Neuronal stem cell (in vitro differentiated cells): ENCODE data around the gene SRRT.
"Not testable (repeated sequence)": the region's sequence is repeated elsewhere in the genome, so short reads cannot be mapped to it uniquely, and the experiment has no call there.

Experiments
- DNase-seq: peaks from one replicate; pipeline ENCODE4 v3.0.0-alpha.2; 2013; ENCODE audit warnings: low spot score
- H2AFZ ChIP-seq: one replicate; pipeline ENCODE4 v1.6.1; 2013; ENCODE audit warnings: mild to moderate bottlenecking, low read length, inconsistent platforms
- H2AK5ac ChIP-seq: 2 replicates; pipeline ENCODE4 v1.6.1; 2013; ENCODE audit warnings: low read depth, mild to moderate bottlenecking, inconsistent platforms, low read length, moderate library complexity, mixed read lengths
- H2BK120ac ChIP-seq: 2 replicates; pipeline ENCODE4 v1.6.1; 2013; ENCODE audit warnings: low read depth, mild to moderate bottlenecking, inconsistent platforms, low read length, moderate library complexity, mixed read lengths
- H2BK12ac ChIP-seq: one replicate; pipeline ENCODE4 v1.6.1; 2013; ENCODE audit warnings: low read length, inconsistent platforms
- H2BK15ac ChIP-seq: 2 replicates; pipeline ENCODE4 v1.6.1; 2013; ENCODE audit warnings: mild to moderate bottlenecking, low read length, inconsistent platforms, mixed read lengths
- H2BK5ac ChIP-seq: one replicate; pipeline ENCODE4 v1.6.1; 2013; ENCODE audit warnings: inconsistent platforms, mild to moderate bottlenecking, low read length, moderate library complexity
- H3K14ac ChIP-seq: one replicate; pipeline ENCODE4 v1.6.1; 2013; ENCODE audit warnings: low read length, inconsistent platforms
- H3K18ac ChIP-seq: 2 replicates; pipeline ENCODE4 v1.6.1; 2013; ENCODE audit warnings: low read length, inconsistent platforms
- H3K23ac ChIP-seq: 2 replicates; pipeline ENCODE4 v1.6.1; 2013; ENCODE audit warnings: low read depth, mild to moderate bottlenecking, mixed read lengths, low read length, inconsistent platforms; ENCODE audit not compliant: poor library complexity
- H3K27ac ChIP-seq: replicated peaks from 3 replicates; pipeline ENCODE4 v1.5.1; 2013; ENCODE audit warnings: low read length, inconsistent platforms
- H3K27me3 ChIP-seq, 3 experiments: 2 replicates each; pipeline ENCODE4 v1.6.1; 2013; ENCODE audit warnings: low read length in 3 of 3, mild to moderate bottlenecking in 2 of 3, inconsistent platforms in 1 of 3, low read depth in 1 of 3, mixed read lengths in 1 of 3, moderate library complexity in 1 of 3; ENCODE audit not compliant: control insufficient read depth in 3 of 3, insufficient read depth in 3 of 3
- H3K36me3 ChIP-seq, 2 donors: replicated peaks in 1 of 2; 2 replicates each; pipeline ENCODE4 v1.6.1; 2013; ENCODE audit warnings: low read length in 2 of 2; ENCODE audit not compliant: control insufficient read depth in 2 of 2, insufficient read depth in 2 of 2
- H3K4ac ChIP-seq: 2 replicates; pipeline ENCODE4 v1.6.1; 2013; ENCODE audit warnings: inconsistent platforms, mild to moderate bottlenecking, low read length, moderate library complexity
- H3K4me1 ChIP-seq, 2 donors: 1 replicate in 1 of 2; 2 replicates in 1 of 2; pipeline ENCODE4 v1.6.1; 2013; ENCODE audit warnings: low read length in 2 of 2, low read depth in 1 of 2; ENCODE audit not compliant: control insufficient read depth in 2 of 2, insufficient read depth in 1 of 2
- H3K4me2 ChIP-seq: one replicate; pipeline ENCODE4 v1.6.1; 2013; ENCODE audit warnings: mild to moderate bottlenecking, low read length, inconsistent platforms; ENCODE audit not compliant: insufficient read depth, poor library complexity, severe bottlenecking
- H3K4me3 ChIP-seq, 2 donors: 2 replicates each; pipeline ENCODE4 v1.5.1; 2013; ENCODE audit warnings: low read length in 2 of 2, mild to moderate bottlenecking in 2 of 2, inconsistent platforms in 1 of 2, moderate library complexity in 1 of 2
- H3K79me1 ChIP-seq: one replicate; pipeline ENCODE4 v1.6.1; 2013; ENCODE audit warnings: low read depth, mild to moderate bottlenecking, inconsistent platforms, low read length, moderate library complexity
- H3K9ac ChIP-seq: one replicate; pipeline ENCODE4 v1.6.1; 2013; ENCODE audit warnings: mild to moderate bottlenecking, low read depth, low read length, inconsistent platforms; ENCODE audit not compliant: poor library complexity
- H3K9me3 ChIP-seq, 2 donors: replicated peaks in 1 of 2; 2 replicates each; pipeline versions ENCODE3 to v1.6.1; 2013; ENCODE audit warnings: low read length in 2 of 2, mild to moderate bottlenecking in 2 of 2, inconsistent platforms in 1 of 2, low read depth in 1 of 2, mixed read lengths in 1 of 2, moderate library complexity in 1 of 2; ENCODE audit not compliant: control insufficient read depth in 2 of 2, insufficient read depth in 1 of 2
- H4K8ac ChIP-seq: one replicate; pipeline ENCODE4 v1.6.1; 2013; ENCODE audit warnings: low read depth, mild to moderate bottlenecking, inconsistent platforms, low read length, moderate library complexity
- H4K91ac ChIP-seq: one replicate; pipeline ENCODE4 v1.6.1; 2013; ENCODE audit warnings: low read length, low read depth, mild to moderate bottlenecking, inconsistent platforms; ENCODE audit not compliant: poor library complexity
- WGBS, 2 donors: extraction: QIAGEN DNeasy Blood & Tissue Kit; methylation state at CpG; one replicate each; pipeline ENCODE4 v1.1.7; 2013; ENCODE audit warnings: missing lambda C conversion rate in 2 of 2, mixed read lengths in 1 of 2; ENCODE audit not compliant: insufficient read length in 2 of 2, insufficient replicate concordance in 1 of 2; ENCODE audit errors: extremely low coverage in 2 of 2; 5-methylcytosine and 5-hydroxymethylcytosine counted together

Gene SRRT

DNA sequence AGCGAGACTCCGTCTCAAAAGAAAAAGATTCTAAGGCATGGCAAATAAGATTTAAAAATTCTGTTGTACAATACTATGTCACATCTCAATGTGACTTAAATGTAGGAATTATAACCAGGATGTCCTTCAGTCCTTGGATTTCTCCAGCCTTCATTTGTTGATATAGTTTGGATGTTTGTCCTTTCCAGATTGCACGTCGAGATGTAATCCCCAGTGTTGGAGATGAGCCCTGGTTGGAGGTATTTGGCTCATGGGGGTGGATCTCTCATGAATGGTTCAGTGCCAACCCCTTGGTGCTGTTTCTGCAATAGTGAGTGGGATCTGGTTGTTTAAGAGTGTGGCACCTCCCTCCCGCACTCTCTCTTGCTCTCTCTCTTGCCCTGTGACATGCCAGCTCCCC, 33.6 kb downstream of the SRRT start:
- Histone ChIP-seq H2AK5ac (no peak overlapping the region), H3K9ac (no peak overlapping the region), H2BK12ac (no peak overlapping the region), H2AFZ (no peak overlapping the region), H4K8ac (no peak overlapping the region), H3K79me1 (no peaks in the 10 kb centered on the region), H3K14ac (no peak overlapping the region), H2BK120ac (no peak overlapping the region), H2BK15ac (no peak overlapping the region), H3K27me3 (no peaks in the 10 kb centered on the region), H3K4ac (no peak overlapping the region), H3K4me3 (no peak overlapping the region), H3K27ac (no peak overlapping the region), H3K23ac (no peak overlapping the region), H2BK5ac (no peak overlapping the region), H3K36me3 (no peaks in the 10 kb centered on the region), H4K91ac (no peak overlapping the region), H3K9me3 (peaks cover 0 to 2% of the 10 kb centered on the region in 2 donors), H3K18ac (no peak overlapping the region), H3K4me1 (no peaks in the 10 kb centered on the region), H3K4me2 (no peak overlapping the region)
- DNase-seq: no peak
- no CpG with 5 or more reads among the region's 5 CpGs for WGBS, 2 donors

DNA sequence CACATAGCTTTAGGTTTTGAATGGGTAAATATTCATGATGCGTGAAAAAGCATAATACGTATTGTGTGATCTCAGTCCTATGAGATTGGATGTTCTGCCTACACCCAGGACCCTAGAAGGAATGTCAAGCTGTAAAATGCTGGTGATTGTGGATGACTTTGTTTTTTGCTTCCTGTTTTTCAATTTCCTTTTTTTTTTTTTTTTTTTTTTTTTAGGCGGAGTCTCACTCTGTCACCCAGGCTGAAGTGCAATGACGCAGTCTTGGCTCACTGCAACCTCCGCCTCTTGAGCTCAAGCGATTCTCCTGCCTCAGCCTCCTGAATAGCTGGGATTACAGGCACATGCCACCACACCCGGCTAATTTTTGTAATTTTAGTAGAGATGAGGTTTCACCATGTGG, 35.5 kb downstream of the SRRT start:
- not testable (repeated sequence) for H3K4me3 ChIP-seq, H2BK120ac ChIP-seq, H2AK5ac ChIP-seq, H3K27me3 ChIP-seq, H3K4ac ChIP-seq, H4K8ac ChIP-seq, H3K4me2 ChIP-seq, H3K9ac ChIP-seq, H4K91ac ChIP-seq, H2BK12ac ChIP-seq, DNase-seq, H3K18ac ChIP-seq, H3K36me3 ChIP-seq, H3K4me1 ChIP-seq, H3K79me1 ChIP-seq, H3K9me3 ChIP-seq, H3K27ac ChIP-seq, H2BK15ac ChIP-seq, H3K23ac ChIP-seq, H2BK5ac ChIP-seq, H3K14ac ChIP-seq, H2AFZ ChIP-seq
- WGBS, 2 donors: no CpG with 5 or more reads among the region's 7 CpGs

DNA sequence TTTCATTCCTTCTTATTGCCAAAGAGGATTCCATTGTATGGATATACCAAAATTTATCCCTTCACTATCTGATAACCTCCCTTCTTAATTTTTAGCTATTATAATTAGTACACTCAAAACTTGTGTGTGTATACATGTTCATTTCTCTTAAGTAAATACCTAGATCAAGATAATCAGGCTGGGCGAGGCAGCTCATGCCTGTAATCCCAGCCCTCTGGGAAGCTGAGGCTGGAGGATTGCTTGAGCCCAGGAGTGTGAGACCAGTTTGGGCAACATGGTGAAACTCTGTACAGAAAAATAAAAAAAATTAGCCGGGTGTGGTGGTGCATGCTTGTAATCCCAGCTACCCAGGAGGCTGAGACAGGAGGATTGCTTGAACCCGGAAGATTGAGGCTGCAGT, 36.6 kb downstream of the SRRT start:
- H3K36me3 ChIP-seq: no peaks in the 10 kb centered on the region
- H3K9me3 ChIP-seq: no peaks in the 10 kb centered on the region
- H3K27ac ChIP-seq: no peak overlapping the region
- H3K14ac ChIP-seq: no peak overlapping the region
- H4K91ac ChIP-seq: no peak overlapping the region
- no CpG with 5 or more reads among the region's 3 CpGs for WGBS, 2 donors
- H2AFZ ChIP-seq: no peak overlapping the region
- no peaks in the 10 kb centered on the region for H3K27me3 ChIP-seq
- no peak overlapping the region for H2BK12ac ChIP-seq
- no peak overlapping the region for H2BK120ac ChIP-seq
- no peaks in the 10 kb centered on the region for H3K79me1 ChIP-seq
- H3K4me3 ChIP-seq: no peak overlapping the region
- H2AK5ac ChIP-seq: no peak overlapping the region
- H2BK5ac ChIP-seq: no peak overlapping the region
- H2BK15ac ChIP-seq: no peak overlapping the region
- no peak overlapping the region for H3K4me2 ChIP-seq
- H4K8ac ChIP-seq: no peak overlapping the region
- no peak for DNase-seq
- H3K4ac ChIP-seq: no peak overlapping the region
- H3K18ac ChIP-seq: no peak overlapping the region
- H3K9ac ChIP-seq: no peak overlapping the region
- no peak overlapping the region for H3K23ac ChIP-seq
- no peaks in the 10 kb centered on the region for H3K4me1 ChIP-seq

DNA sequence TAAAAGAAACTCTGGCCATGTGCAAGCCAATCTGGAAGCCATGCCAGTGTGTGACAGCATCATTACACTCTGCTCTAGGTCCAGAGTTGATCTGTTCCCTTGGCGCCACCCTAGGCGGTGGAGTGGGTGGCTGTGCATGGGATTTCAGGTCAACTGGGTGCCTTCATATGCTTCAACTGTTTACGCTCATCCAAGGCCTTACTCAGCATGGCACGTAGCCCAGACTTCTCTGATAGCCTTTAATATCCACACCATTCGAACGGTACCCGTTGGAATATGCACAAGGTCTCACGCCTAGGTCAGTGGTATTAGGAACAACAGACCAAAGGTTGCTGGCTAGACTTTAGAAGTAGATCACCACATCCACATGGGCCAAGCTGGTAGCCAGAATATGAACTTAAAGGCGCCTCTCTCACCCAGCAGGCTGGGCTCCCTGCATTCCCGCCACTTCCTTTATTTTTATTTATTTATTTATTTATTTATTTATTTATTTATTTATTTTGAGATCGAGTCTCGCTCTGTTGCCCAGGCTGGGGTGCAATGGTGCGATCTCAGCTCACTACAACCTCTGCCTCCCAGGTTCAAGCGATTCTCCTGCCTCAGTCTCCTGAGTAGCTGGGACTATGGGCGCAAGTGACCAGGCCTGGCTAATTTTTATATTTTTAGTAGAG, 39.4 kb downstream of the SRRT start:
- no CpG with 5 or more reads among the region's 15 CpGs for WGBS, 2 donors

More for the DNA sequence above, 39.4 kb downstream of the SRRT start:
- Histone ChIP-seq H3K4me2 (no peak overlapping the region), H3K18ac (no peak overlapping the region), H4K91ac (no peak overlapping the region), H3K27ac (no peak overlapping the region), H2AK5ac (no peak overlapping the region), H3K4me3 (no peak overlapping the region), H2BK15ac (no peak overlapping the region), H3K4me1 (no peaks in the 10 kb centered on the region), H3K14ac (no peak overlapping the region), H3K23ac (no peak overlapping the region), H3K9ac (no peak overlapping the region), H2BK12ac (no peak overlapping the region), H3K36me3 (no peaks in the 10 kb centered on the region), H2BK120ac (no peak overlapping the region), H3K79me1 (no peaks in the 10 kb centered on the region), H3K4ac (no peak overlapping the region), H4K8ac (no peak overlapping the region), H2AFZ (no peak overlapping the region), H2BK5ac (no peak overlapping the region), H3K27me3 (no peaks in the 10 kb centered on the region), H3K9me3 (no peaks in the 10 kb centered on the region)
- no peak for DNase-seq
